Measurements from ENCODE around the gene RAD17. TPM values are rescaled to one million over a fixed set of nuclear protein-coding genes. Genes with fewer than 3 reads are reported as not detected.

Gene RAD17
- total and polyA plus RNA-seq, 2 experiments from 2014 or later: 29.0 to 38.8 TPM

DNA sequence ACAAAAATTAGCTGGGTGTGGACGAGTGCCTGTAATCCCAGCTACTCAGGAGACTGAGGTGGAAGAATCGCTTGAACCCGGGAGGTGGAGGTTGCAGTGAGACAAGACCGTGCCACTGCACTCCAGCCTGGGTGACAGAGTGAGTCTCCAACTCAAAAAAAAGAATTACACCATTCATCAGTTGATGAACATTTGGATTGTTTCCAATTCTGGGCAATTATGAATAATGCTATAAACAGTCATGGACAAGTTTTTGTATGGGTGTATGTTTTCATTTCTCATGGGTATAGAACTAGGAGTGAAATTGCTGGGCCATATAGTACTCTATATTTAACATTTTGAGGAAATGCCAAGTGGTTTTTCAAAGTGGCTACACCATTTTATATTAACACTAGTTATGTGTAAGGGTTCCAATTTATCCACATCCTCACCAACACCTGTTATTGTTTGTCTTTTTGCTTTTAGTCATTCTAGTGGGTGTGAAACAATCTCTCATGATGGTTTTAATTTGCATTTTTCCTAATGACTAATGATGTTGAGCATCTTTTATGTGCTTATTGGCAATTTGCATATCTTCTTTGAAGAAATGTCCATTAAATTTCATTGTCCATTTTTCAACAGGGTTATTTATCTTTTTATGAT is 28.0 kb upstream of the RAD17 start:
- no peak overlapping the region for H3K4me3 ChIP-seq
- no peaks in the 10 kb centered on the region for H3K27me3 ChIP-seq (ENCODE audit: insufficient read depth)
- no peak overlapping the region for H3K4me2 ChIP-seq
- Mint-ChIP-seq H3K27me3 (ENCODE audit: insufficient read depth, low read depth, poor library complexity) (no peaks in the 10 kb centered on the region), H3K9me3 (no peaks in the 10 kb centered on the region), H3K36me3 (ENCODE audit: low read depth) (no peaks in the 10 kb centered on the region), H3K27ac (no peak overlapping the region), H3K4me3 (no peak overlapping the region), H3K4me1 (no peaks in the 10 kb centered on the region)
- H4K20me1 ChIP-seq (replicated peaks; ENCODE audit: insufficient read depth): no peaks in the 10 kb centered on the region
- DNase-seq (ENCODE audit: low spot score): no peak
- TF ChIP-seq CREB1 (CRISPR knock-in tag; IDR thresholded peaks at IDR 0.05; ENCODE audit: low read depth) (no peak), EZH2 (IDR thresholded peaks at IDR 0.05; ENCODE audit: low read depth, unreplicated experiment) (no peak), EZH2phosphoT487 (IDR thresholded peaks at IDR 0.05; ENCODE audit: unreplicated experiment) (no peak), ZNF331 (CRISPR knock-in tag; IDR thresholded peaks at IDR 0.05; ENCODE audit: low read depth) (no peak), NANOG (IDR thresholded peaks at IDR 0.05; ENCODE audit: borderline replicate concordance) (no peak), STAT1 (IDR thresholded peaks at IDR 0.05; ENCODE audit: unreplicated experiment) (no peak), JUNB (IDR thresholded peaks at IDR 0.05; ENCODE audit: unreplicated experiment) (no peak), POLR2AphosphoS5 (IDR thresholded peaks at IDR 0.05; ENCODE audit: low read depth) (no peak), ZNF114 (CRISPR knock-in tag; IDR thresholded peaks at IDR 0.05) (no peak)
- TF ChIP-seq, protein P1, sequence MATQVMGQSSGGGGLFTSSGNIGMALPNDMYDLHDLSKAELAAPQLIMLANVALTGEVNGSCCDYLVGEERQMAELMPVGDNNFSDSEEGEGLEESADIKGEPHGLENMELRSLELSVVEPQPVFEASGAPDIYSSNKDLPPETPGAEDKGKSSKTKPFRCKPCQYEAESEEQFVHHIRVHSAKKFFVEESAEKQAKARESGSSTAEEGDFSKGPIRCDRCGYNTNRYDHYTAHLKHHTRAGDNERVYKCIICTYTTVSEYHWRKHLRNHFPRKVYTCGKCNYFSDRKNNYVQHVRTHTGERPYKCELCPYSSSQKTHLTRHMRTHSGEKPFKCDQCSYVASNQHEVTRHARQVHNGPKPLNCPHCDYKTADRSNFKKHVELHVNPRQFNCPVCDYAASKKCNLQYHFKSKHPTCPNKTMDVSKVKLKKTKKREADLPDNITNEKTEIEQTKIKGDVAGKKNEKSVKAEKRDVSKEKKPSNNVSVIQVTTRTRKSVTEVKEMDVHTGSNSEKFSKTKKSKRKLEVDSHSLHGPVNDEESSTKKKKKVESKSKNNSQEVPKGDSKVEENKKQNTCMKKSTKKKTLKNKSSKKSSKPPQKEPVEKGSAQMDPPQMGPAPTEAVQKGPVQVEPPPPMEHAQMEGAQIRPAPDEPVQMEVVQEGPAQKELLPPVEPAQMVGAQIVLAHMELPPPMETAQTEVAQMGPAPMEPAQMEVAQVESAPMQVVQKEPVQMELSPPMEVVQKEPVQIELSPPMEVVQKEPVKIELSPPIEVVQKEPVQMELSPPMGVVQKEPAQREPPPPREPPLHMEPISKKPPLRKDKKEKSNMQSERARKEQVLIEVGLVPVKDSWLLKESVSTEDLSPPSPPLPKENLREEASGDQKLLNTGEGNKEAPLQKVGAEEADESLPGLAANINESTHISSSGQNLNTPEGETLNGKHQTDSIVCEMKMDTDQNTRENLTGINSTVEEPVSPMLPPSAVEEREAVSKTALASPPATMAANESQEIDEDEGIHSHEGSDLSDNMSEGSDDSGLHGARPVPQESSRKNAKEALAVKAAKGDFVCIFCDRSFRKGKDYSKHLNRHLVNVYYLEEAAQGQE (IDR thresholded peaks at IDR 0.05; ENCODE audit: unreplicated experiment): no peak
- TF ChIP-seq, protein P2, sequence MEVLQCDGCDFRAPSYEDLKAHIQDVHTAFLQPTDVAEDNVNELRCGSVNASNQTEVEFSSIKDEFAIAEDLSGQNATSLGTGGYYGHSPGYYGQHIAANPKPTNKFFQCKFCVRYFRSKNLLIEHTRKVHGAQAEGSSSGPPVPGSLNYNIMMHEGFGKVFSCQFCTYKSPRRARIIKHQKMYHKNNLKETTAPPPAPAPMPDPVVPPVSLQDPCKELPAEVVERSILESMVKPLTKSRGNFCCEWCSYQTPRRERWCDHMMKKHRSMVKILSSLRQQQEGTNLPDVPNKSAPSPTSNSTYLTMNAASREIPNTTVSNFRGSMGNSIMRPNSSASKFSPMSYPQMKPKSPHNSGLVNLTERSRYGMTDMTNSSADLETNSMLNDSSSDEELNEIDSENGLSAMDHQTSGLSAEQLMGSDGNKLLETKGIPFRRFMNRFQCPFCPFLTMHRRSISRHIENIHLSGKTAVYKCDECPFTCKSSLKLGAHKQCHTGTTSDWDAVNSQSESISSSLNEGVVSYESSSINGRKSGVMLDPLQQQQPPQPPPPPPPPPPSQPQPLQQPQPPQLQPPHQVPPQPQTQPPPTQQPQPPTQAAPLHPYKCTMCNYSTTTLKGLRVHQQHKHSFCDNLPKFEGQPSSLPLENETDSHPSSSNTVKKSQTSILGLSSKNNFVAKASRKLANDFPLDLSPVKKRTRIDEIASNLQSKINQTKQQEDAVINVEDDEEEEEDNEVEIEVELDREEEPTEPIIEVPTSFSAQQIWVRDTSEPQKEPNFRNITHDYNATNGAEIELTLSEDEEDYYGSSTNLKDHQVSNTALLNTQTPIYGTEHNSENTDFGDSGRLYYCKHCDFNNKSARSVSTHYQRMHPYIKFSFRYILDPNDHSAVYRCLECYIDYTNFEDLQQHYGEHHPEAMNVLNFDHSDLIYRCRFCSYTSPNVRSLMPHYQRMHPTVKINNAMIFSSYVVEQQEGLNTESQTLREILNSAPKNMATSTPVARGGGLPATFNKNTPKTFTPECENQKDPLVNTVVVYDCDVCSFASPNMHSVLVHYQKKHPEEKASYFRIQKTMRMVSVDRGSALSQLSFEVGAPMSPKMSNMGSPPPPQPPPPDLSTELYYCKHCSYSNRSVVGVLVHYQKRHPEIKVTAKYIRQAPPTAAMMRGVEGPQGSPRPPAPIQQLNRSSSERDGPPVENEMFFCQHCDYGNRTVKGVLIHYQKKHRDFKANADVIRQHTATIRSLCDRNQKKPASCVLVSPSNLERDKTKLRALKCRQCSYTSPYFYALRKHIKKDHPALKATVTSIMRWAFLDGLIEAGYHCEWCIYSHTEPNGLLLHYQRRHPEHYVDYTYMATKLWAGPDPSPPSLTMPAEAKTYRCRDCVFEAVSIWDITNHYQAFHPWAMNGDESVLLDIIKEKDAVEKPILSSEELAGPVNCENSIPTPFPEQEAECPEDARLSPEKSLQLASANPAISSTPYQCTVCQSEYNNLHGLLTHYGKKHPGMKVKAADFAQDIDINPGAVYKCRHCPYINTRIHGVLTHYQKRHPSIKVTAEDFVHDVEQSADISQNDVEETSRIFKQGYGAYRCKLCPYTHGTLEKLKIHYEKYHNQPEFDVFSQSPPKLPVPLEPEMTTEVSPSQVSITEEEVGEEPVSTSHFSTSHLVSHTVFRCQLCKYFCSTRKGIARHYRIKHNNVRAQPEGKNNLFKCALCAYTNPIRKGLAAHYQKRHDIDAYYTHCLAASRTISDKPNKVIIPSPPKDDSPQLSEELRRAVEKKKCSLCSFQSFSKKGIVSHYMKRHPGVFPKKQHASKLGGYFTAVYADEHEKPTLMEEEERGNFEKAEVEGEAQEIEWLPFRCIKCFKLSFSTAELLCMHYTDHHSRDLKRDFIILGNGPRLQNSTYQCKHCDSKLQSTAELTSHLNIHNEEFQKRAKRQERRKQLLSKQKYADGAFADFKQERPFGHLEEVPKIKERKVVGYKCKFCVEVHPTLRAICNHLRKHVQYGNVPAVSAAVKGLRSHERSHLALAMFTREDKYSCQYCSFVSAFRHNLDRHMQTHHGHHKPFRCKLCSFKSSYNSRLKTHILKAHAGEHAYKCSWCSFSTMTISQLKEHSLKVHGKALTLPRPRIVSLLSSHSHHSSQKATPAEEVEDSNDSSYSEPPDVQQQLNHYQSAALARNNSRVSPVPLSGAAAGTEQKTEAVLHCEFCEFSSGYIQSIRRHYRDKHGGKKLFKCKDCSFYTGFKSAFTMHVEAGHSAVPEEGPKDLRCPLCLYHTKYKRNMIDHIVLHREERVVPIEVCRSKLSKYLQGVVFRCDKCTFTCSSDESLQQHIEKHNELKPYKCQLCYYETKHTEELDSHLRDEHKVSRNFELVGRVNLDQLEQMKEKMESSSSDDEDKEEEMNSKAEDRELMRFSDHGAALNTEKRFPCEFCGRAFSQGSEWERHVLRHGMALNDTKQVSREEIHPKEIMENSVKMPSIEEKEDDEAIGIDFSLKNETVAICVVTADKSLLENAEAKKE (CRISPR knock-in tag; IDR thresholded peaks at IDR 0.05): no peak
- TF ChIP-seq, protein P3, sequence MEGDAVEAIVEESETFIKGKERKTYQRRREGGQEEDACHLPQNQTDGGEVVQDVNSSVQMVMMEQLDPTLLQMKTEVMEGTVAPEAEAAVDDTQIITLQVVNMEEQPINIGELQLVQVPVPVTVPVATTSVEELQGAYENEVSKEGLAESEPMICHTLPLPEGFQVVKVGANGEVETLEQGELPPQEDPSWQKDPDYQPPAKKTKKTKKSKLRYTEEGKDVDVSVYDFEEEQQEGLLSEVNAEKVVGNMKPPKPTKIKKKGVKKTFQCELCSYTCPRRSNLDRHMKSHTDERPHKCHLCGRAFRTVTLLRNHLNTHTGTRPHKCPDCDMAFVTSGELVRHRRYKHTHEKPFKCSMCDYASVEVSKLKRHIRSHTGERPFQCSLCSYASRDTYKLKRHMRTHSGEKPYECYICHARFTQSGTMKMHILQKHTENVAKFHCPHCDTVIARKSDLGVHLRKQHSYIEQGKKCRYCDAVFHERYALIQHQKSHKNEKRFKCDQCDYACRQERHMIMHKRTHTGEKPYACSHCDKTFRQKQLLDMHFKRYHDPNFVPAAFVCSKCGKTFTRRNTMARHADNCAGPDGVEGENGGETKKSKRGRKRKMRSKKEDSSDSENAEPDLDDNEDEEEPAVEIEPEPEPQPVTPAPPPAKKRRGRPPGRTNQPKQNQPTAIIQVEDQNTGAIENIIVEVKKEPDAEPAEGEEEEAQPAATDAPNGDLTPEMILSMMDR (conservative IDR thresholded peaks at IDR 0.05; ENCODE audit: low read depth in 2 of 2): no peak
- TF ChIP-seq, protein P4, sequence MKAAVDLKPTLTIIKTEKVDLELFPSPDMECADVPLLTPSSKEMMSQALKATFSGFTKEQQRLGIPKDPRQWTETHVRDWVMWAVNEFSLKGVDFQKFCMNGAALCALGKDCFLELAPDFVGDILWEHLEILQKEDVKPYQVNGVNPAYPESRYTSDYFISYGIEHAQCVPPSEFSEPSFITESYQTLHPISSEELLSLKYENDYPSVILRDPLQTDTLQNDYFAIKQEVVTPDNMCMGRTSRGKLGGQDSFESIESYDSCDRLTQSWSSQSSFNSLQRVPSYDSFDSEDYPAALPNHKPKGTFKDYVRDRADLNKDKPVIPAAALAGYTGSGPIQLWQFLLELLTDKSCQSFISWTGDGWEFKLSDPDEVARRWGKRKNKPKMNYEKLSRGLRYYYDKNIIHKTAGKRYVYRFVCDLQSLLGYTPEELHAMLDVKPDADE (IDR thresholded peaks at IDR 0.05): no peak
- H3K9me2 ChIP-seq (ENCODE audit: insufficient read depth): no peaks in the 10 kb centered on the region
- H3K27ac ChIP-seq (ENCODE audit: low read depth): no peak overlapping the region
- H3K4me1 ChIP-seq (ENCODE audit: insufficient read depth): no peaks in the 10 kb centered on the region
- no peaks in the 10 kb centered on the region for H3K79me2 ChIP-seq (replicated peaks; ENCODE audit: insufficient read depth)
- ATAC-seq: no peak
- no peak overlapping the region for H2AFZ ChIP-seq
- no peaks in the 10 kb centered on the region for H3F3A ChIP-seq (replicated peaks; ENCODE audit: low read depth)
- no peaks in the 10 kb centered on the region for H3K36me3 ChIP-seq (ENCODE audit: insufficient read depth)
